GM10266 (cell line): Measurements from ENCODE around the gene KIAA1755.

ENCODE experiments used
- DNase-seq: peaks from one replicate; pipeline ENCODE4 v3.0.0; 2012; ENCODE audit errors: extremely low spot score
- CTCF ChIP-seq: IDR thresholded peaks from 2 replicates; pipeline ENCODE4 v1.5.1; 2012; ENCODE audit warnings: mild to moderate bottlenecking, low read depth; ENCODE audit not compliant: control insufficient read depth, insufficient read depth; ENCODE audit errors: missing control alignments

The KIAA1755 gene

GRCh38 chr20:38177201-38177600 is 83.3 kb downstream of the KIAA1755 start:
- TF ChIP-seq CTCF: no peak
- DNase-seq: no peak

- no peak for TF ChIP-seq CTCF
- no peak for DNase-seq
Observed at GRCh38 chr20:38175304-38176180, 85.0 kb downstream of the KIAA1755 start.

DNA sequence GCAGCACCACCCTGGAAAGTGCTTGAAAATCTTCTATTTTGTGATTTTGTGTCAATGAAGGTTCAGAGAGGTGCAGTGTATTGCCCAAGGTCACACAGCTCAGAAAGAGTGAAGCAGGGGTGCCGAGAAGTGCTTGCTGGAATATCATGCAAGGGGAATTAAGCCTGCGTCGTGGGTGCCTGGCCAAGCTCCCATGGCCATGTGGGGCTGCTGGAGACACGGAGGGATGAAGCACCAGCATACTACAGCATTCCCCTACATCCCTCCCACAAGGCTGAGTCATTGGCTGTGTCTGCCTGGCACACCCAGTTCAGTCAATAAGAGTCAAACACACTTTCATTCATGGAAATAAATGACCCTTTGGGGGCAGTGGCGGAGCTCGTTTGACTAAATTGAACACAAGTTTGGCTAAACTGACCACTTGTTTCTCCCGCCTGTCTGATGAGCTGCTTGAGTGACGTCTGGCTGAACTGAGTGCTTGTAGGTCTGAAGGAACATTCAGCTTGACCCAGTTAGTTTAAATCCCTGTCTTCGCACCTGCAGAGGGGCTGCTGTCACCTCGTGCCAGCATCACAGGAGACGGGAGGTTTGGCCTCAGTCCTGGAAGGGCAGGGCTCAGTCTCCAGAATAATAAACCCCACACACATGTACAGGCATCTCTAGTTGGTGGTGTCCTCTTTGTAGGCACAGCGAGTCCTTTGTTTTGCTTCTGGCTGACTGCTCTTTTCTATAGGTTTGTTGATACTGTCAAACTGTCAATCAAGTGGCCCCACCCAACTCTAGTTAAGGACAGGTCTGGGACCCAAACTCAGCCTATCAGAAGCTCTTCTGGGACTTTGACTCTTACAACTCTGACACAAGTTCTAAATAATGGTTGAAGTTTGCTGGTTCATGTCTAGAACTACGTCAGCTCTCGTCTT is 87.0 kb downstream of the KIAA1755 start:
- no peak for DNase-seq
- TF ChIP-seq CTCF: no peak

DNA sequence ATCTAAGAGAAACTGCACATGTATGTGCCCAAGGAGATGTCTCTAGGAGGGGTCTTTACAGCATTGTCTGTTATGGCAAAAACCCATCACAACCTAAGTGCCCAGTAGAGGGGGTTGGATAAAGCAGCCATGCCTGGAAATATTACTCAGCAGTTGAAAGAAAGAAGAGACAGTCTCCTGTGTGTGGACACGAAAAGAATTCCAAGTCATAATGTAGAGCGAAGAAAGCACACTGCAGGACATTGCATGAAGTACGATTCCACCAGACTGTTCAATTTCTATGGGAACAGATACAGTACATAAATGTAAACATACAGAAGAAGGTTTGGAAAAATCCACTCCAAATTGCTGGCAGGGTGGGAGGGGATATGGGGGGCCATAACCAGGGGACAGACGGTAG is 88.1 kb downstream of the KIAA1755 start:
- DNase-seq: no peak

DNA sequence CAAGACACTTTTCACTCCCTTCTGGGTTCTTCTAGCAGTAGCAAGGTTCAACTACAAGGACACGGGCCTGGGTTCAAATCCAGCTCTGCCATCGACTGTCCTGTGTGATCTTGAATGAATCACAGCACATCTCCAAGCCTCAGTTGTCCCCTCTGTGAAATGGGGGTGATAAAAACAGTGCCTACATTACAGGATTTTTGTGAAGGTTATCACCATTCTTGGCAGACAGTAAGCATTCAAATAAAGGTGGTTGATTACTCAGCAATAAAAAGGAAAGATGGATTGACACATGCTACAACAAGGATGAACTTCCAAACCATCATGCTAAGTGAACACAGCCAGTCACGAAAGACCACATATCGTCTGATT is 88.9 kb downstream of the KIAA1755 start:
- DNase-seq: no peak
- TF ChIP-seq CTCF: no peak

More for the DNA sequence above, 88.1 kb downstream of the KIAA1755 start:
- TF ChIP-seq CTCF: no peak

GRCh38 chr20:38170826-38171674 is 89.5 kb downstream of the KIAA1755 start:
- TF ChIP-seq CTCF: no peak
- no peak for DNase-seq
